Measurements from ENCODE around the gene AGR3.

Gene AGR3

GRCh38 chr7:16822029-16822428, 59.8 kb downstream of the AGR3 start:
- Histone ChIP-seq H3K9ac (ENCODE audit: low read length) (no peak overlapping the region), H3K4me3 (ENCODE audit: low read length) (no peak overlapping the region), H3K27me3 (ENCODE audit: control insufficient read depth, insufficient read depth, low read length) (no peaks in the 10 kb centered on the region), H3K27ac (ENCODE audit: low read length) (no peak overlapping the region), H3K36me3 (ENCODE audit: control insufficient read depth, low read depth, low read length) (no peaks in the 10 kb centered on the region), H3K9me3 (ENCODE audit: control insufficient read depth, low read depth, low read length) (no peaks in the 10 kb centered on the region), H3K4me1 (ENCODE audit: control insufficient read depth, low read depth, low read length) (no peaks in the 10 kb centered on the region)

- no peak overlapping the region for H3K9ac ChIP-seq (ENCODE audit: low read length)
- H3K27ac ChIP-seq (ENCODE audit: low read length), result no peak overlapping the region
- no peaks in the 10 kb centered on the region for H3K4me1 ChIP-seq (ENCODE audit: control insufficient read depth, low read depth, low read length)
- no peaks in the 10 kb centered on the region for H3K9me3 ChIP-seq (ENCODE audit: control insufficient read depth, low read depth, low read length)
- H3K27me3 ChIP-seq (ENCODE audit: control insufficient read depth, insufficient read depth, low read length), result no peaks in the 10 kb centered on the region
- no peaks in the 10 kb centered on the region for H3K36me3 ChIP-seq (ENCODE audit: control insufficient read depth, low read depth, low read length)
- no peak overlapping the region for H3K4me3 ChIP-seq (ENCODE audit: low read length)
Observed at GRCh38 chr7:16818732-16819131, 63.1 kb downstream of the AGR3 start.

- Histone ChIP-seq H3K36me3 (ENCODE audit: control insufficient read depth, low read depth, low read length) (no peaks in the 10 kb centered on the region), H3K9ac (ENCODE audit: low read length) (no peak overlapping the region), H3K27ac (ENCODE audit: low read length) (no peak overlapping the region), H3K4me3 (ENCODE audit: low read length) (no peak overlapping the region), H3K9me3 (ENCODE audit: control insufficient read depth, low read depth, low read length) (no peaks in the 10 kb centered on the region), H3K4me1 (ENCODE audit: control insufficient read depth, low read depth, low read length) (no peaks in the 10 kb centered on the region), H3K27me3 (ENCODE audit: control insufficient read depth, insufficient read depth, low read length) (no peaks in the 10 kb centered on the region)
Observed at GRCh38 chr7:16817536-16817935, 64.2 kb downstream of the AGR3 start.

GRCh38 chr7:16816824-16817223, 65.0 kb downstream of the AGR3 start:
- Histone ChIP-seq H3K4me1 (ENCODE audit: control insufficient read depth, low read depth, low read length) (no peaks in the 10 kb centered on the region), H3K4me3 (ENCODE audit: low read length) (no peak overlapping the region)

GRCh38 chr7:16815001-16815400, 66.8 kb downstream of the AGR3 start:
- Histone ChIP-seq H3K27me3 (ENCODE audit: control insufficient read depth, insufficient read depth, low read length) (no peaks in the 10 kb centered on the region), H3K9me3 (ENCODE audit: control insufficient read depth, low read depth, low read length) (no peaks in the 10 kb centered on the region), H3K27ac (ENCODE audit: low read length) (no peak overlapping the region), H3K36me3 (ENCODE audit: control insufficient read depth, low read depth, low read length) (no peaks in the 10 kb centered on the region), H3K4me1 (ENCODE audit: control insufficient read depth, low read depth, low read length) (no peaks in the 10 kb centered on the region), H3K9ac (ENCODE audit: low read length) (no peak overlapping the region), H3K4me3 (ENCODE audit: low read length) (no peak overlapping the region)

More at GRCh38 chr7:16816824-16817223, 65.0 kb downstream of the AGR3 start:
- H3K36me3 ChIP-seq (ENCODE audit: control insufficient read depth, low read depth, low read length), result no peaks in the 10 kb centered on the region
- H3K27me3 ChIP-seq (ENCODE audit: control insufficient read depth, insufficient read depth, low read length), result no peaks in the 10 kb centered on the region
- H3K9me3 ChIP-seq (ENCODE audit: control insufficient read depth, low read depth, low read length), result no peaks in the 10 kb centered on the region
- no peak overlapping the region for H3K27ac ChIP-seq (ENCODE audit: low read length)
- H3K9ac ChIP-seq (ENCODE audit: low read length), result no peak overlapping the region

- Histone ChIP-seq H3K27ac (ENCODE audit: low read length) (no peak overlapping the region), H3K4me1 (ENCODE audit: control insufficient read depth, low read depth, low read length) (no peaks in the 10 kb centered on the region), H3K36me3 (ENCODE audit: control insufficient read depth, low read depth, low read length) (no peaks in the 10 kb centered on the region), H3K4me3 (ENCODE audit: low read length) (no peak overlapping the region), H3K9me3 (ENCODE audit: control insufficient read depth, low read depth, low read length) (no peaks in the 10 kb centered on the region), H3K27me3 (ENCODE audit: control insufficient read depth, insufficient read depth, low read length) (no peaks in the 10 kb centered on the region), H3K9ac (ENCODE audit: low read length) (no peak overlapping the region)
Observed at GRCh38 chr7:16813232-16813616, 68.6 kb downstream of the AGR3 start.

- Histone ChIP-seq H3K9ac (ENCODE audit: low read length) (no peak overlapping the region), H3K27me3 (ENCODE audit: control insufficient read depth, insufficient read depth, low read length) (no peaks in the 10 kb centered on the region), H3K4me1 (ENCODE audit: control insufficient read depth, low read depth, low read length) (no peaks in the 10 kb centered on the region), H3K9me3 (ENCODE audit: control insufficient read depth, low read depth, low read length) (no peaks in the 10 kb centered on the region), H3K36me3 (ENCODE audit: control insufficient read depth, low read depth, low read length) (no peaks in the 10 kb centered on the region), H3K4me3 (ENCODE audit: low read length) (no peak overlapping the region), H3K27ac (ENCODE audit: low read length) (no peak overlapping the region)
Observed at GRCh38 chr7:16812542-16813231, 69.1 kb downstream of the AGR3 start.

- H3K27me3 ChIP-seq (ENCODE audit: control insufficient read depth, insufficient read depth, low read length), result no peaks in the 10 kb centered on the region
- no peaks in the 10 kb centered on the region for H3K36me3 ChIP-seq (ENCODE audit: control insufficient read depth, low read depth, low read length)
- no peaks in the 10 kb centered on the region for H3K9me3 ChIP-seq (ENCODE audit: control insufficient read depth, low read depth, low read length)
- H3K9ac ChIP-seq (ENCODE audit: low read length), result no peak overlapping the region
- no peak overlapping the region for H3K4me3 ChIP-seq (ENCODE audit: low read length)
- no peak overlapping the region for H3K27ac ChIP-seq (ENCODE audit: low read length)
- no peaks in the 10 kb centered on the region for H3K4me1 ChIP-seq (ENCODE audit: control insufficient read depth, low read depth, low read length)
Observed at GRCh38 chr7:16811551-16811950, 70.2 kb downstream of the AGR3 start.

GRCh38 chr7:16810573-16810972, 71.2 kb downstream of the AGR3 start:
- no peaks in the 10 kb centered on the region for H3K36me3 ChIP-seq (ENCODE audit: control insufficient read depth, low read depth, low read length)
- no peaks in the 10 kb centered on the region for H3K27me3 ChIP-seq (ENCODE audit: control insufficient read depth, insufficient read depth, low read length)
- H3K27ac ChIP-seq (ENCODE audit: low read length), result no peak overlapping the region
- no peaks in the 10 kb centered on the region for H3K4me1 ChIP-seq (ENCODE audit: control insufficient read depth, low read depth, low read length)
- H3K9ac ChIP-seq (ENCODE audit: low read length), result no peak overlapping the region
- H3K4me3 ChIP-seq (ENCODE audit: low read length), result no peak overlapping the region
- H3K9me3 ChIP-seq (ENCODE audit: control insufficient read depth, low read depth, low read length), result no peaks in the 10 kb centered on the region

- Histone ChIP-seq H3K9me3 (ENCODE audit: control insufficient read depth, low read depth, low read length) (no peaks in the 10 kb centered on the region), H3K27me3 (ENCODE audit: control insufficient read depth, insufficient read depth, low read length) (no peaks in the 10 kb centered on the region), H3K9ac (ENCODE audit: low read length) (no peak overlapping the region), H3K27ac (ENCODE audit: low read length) (no peak overlapping the region), H3K36me3 (ENCODE audit: control insufficient read depth, low read depth, low read length) (no peaks in the 10 kb centered on the region), H3K4me3 (ENCODE audit: low read length) (no peak overlapping the region), H3K4me1 (ENCODE audit: control insufficient read depth, low read depth, low read length) (no peaks in the 10 kb centered on the region)
Observed at GRCh38 chr7:16810112-16810511, 71.7 kb downstream of the AGR3 start.

All from iPS-18a (cell line).